Fibroblast of skin of scalp (primary cell): ENCODE measurements around the gene FLAD1.
A peak's percentile ranks its signal among the peaks of the same experiment; 100 is the strongest.

Experiments used
- DNase-seq: peaks from one replicate; pipeline ENCODE4 v3.0.0-alpha.2; 2013

The FLAD1 gene

GRCh38 chr1:154992721-154993571 lies 9.8 kb downstream of the FLAD1 start:
- DNase-seq = peak; percentile 49

GRCh38 chr1:154993572-154994268 lies 10.6 kb downstream of the FLAD1 start, which contains the start of gene LENEP:
Gene LENEP (plus strand): TSS chr1:154993586. CDS start chr1:154993608, 22 bp downstream.
- no peak for DNase-seq

GRCh38 chr1:154994269-154994587 lies 11.1 kb downstream of the FLAD1 start:
- DNase-seq = no peak

- no peak for DNase-seq
Measured at GRCh38 chr1:154994591-154994990, 11.4 kb downstream of the FLAD1 start.

GRCh38 chr1:154995301-154995983 lies 12.3 kb downstream of the FLAD1 start:
- peak; percentile 87 for DNase-seq

- DNase-seq = no peak
Measured at GRCh38 chr1:154996966-154997701, 14.0 kb downstream of the FLAD1 start.

- DNase-seq = no peak
Measured at GRCh38 chr1:154998201-154998780, 15.1 kb downstream of the FLAD1 start.

- peak; percentile 82 for DNase-seq
Measured at GRCh38 chr1:154998818-154999570, 15.8 kb downstream of the FLAD1 start.

- DNase-seq = no peak
Measured at GRCh38 chr1:154999571-155000410, 16.6 kb downstream of the FLAD1 start.

- DNase-seq = no peak
Measured at GRCh38 chr1:155000411-155000725, 17.2 kb downstream of the FLAD1 start.

GRCh38 chr1:155000726-155001424 lies 17.7 kb downstream of the FLAD1 start:
- DNase-seq = peak; percentile 88

GRCh38 chr1:155001425-155001674 lies 18.2 kb downstream of the FLAD1 start:
- DNase-seq = no peak

GRCh38 chr1:155001675-155002463 lies 18.7 kb downstream of the FLAD1 start:
- peak; percentile 99 for DNase-seq

GRCh38 chr1:155002464-155003226 lies 19.5 kb downstream of the FLAD1 start, which contains the start of gene ZBTB7B:
Gene ZBTB7B (plus strand): TSS chr1:155002802. CDS start chr1:155014661, 11,859 bp downstream.
- no peak for DNase-seq

GRCh38 chr1:155003227-155003765 lies 20.2 kb downstream of the FLAD1 start:
- peak; percentile 38 for DNase-seq

GRCh38 chr1:155003766-155004351 lies 20.7 kb downstream of the FLAD1 start:
- peak; percentile 57 for DNase-seq

- DNase-seq = peak; percentile 43
Measured at GRCh38 chr1:155004352-155005075, 21.4 kb downstream of the FLAD1 start.
